Stomach (tissue), 9 donors: ENCODE results near the gene NPC2. TPM values are rescaled to one million over a fixed set of nuclear protein-coding genes. Genes with fewer than 3 reads are reported as not detected.

Experiments used
- DNase-seq, 2 donors: peaks; one replicate each; pipeline versions ENCODE4 v3.0.0 to v3.0.0-alpha.2; 2013 to 2019
- H3K27ac ChIP-seq, 5 donors: fragments of 200-600 bp in 4 of 5; sonication (generic) in 4 of 5; one replicate each; pipeline ENCODE4 v1.5.1; 2013 to 2019; ENCODE audit warnings: mild to moderate bottlenecking in 1 of 5, moderate library complexity in 1 of 5
- H3K27me3 ChIP-seq, 3 donors: fragments of 200-600 bp; sonication (generic); one replicate each; pipeline ENCODE4 v1.5.1; 2017 to 2019; ENCODE audit warnings: mixed run types in 1 of 3
- H3K36me3 ChIP-seq, 4 donors: fragments of 200-600 bp; sonication (generic); 1 replicate in 3 of 4; 2 replicates in 1 of 4; pipeline ENCODE4 v1.5.1; 2016 to 2019
- H3K4me1 ChIP-seq, 4 donors: fragments of 200-600 bp; sonication (generic); one replicate each; pipeline ENCODE4 v1.5.1; 2016 to 2019
- H3K4me3 ChIP-seq, 4 donors: fragments of 200-600 bp; sonication (generic) in 3 of 4; one replicate each; pipeline ENCODE4 v1.5.1; 2016 to 2019; ENCODE audit warnings: mild to moderate bottlenecking in 1 of 4
- H3K9me3 ChIP-seq, 4 donors: fragments of 200-600 bp; sonication (generic); one replicate each; pipeline ENCODE4 v1.5.1; 2016 to 2019
- CTCF ChIP-seq, 7 experiments: fragments of 450-650 bp in 4 of 7; fragments of 200-600 bp in 3 of 7; sonication (generic) in 3 of 7; IDR thresholded peaks; one replicate each; pipeline ENCODE4 v1.5.1; 2016 to 2019; ENCODE audit warnings: antibody characterized with exemption in 7 of 7, control low read depth in 2 of 7, mild to moderate bottlenecking in 1 of 7
- EP300 ChIP-seq: sonication (generic); formaldehyde crosslinking; IDR thresholded peaks from one replicate; pipeline ENCODE4 v1.6.1; 2017; ENCODE audit warnings: antibody characterized with exemption
- POLR2A ChIP-seq, 4 donors: fragments of 450-650 bp; IDR thresholded peaks; one replicate each; pipeline ENCODE4 v1.6.1; 2016; ENCODE audit warnings: antibody characterized with exemption in 4 of 4, control low read depth in 2 of 4, mild to moderate bottlenecking in 1 of 4, moderate library complexity in 1 of 4
- POLR2AphosphoS5 ChIP-seq, 3 donors: sonication (generic); formaldehyde crosslinking; IDR thresholded peaks; one replicate each; pipeline ENCODE4 v1.6.1; 2016; ENCODE audit warnings: antibody characterized with exemption in 3 of 3
- WGBS, 5 donors: extraction: QIAGEN DNeasy Blood & Tissue Kit in 3 of 5; methylation state at CpG; one replicate each; pipeline versions ENCODE4 v1.1.5 to v1.1.7; 2013 to 2018; 5-methylcytosine and 5-hydroxymethylcytosine counted together
- intact Hi-C: fragments of 100-400 bp; cut with DNase I; formaldehyde crosslinking; loops from one replicate; pipeline ENCODE4 v1.15.1; 2023; ENCODE audit warnings: low total_unique reads
- polyA plus RNA-seq, 3 donors: library from polyadenylated mRNA; stranded (reverse); fragments of 200-250 nt; gene quantifications; one replicate each; pipeline ENCODE4 v1.2.3, GENCODE V29; 2013
- total RNA-seq, 5 donors: library from RNA; depleted of rRNA; stranded (reverse); fragments of >200 nt; gene quantifications; one replicate each; pipeline versions ENCODE4 v1.1.0 to v1.2.3, GENCODE V29; 2014 to 2016
- donor health status: healthy with polysubstance abuse.
- donor health status: Bipolar disorder and iron deficiency.
- donor health status: healthy.

Gene NPC2
- total and polyA plus RNA-seq, 8 donors, result 62.6 to 186 (median 129) TPM

- no peak overlapping the region for H3K4me3 ChIP-seq
- H3K9me3 ChIP-seq, result no peaks in the 10 kb centered on the region
- DNase-seq, result peak in 1 of 2 donors; percentile 23
- intact Hi-C loops, result no loop called here
- H3K27me3 ChIP-seq, result peaks cover 0 to 4% (median 0%) of the 10 kb centered on the region in 3 donors
- H3K27ac ChIP-seq, result no peak overlapping the region
- no peaks in the 10 kb centered on the region for H3K4me1 ChIP-seq
- TF ChIP-seq POLR2A (IDR thresholded peaks at IDR 0.05), result no peak
- H3K36me3 ChIP-seq, result no peaks in the 10 kb centered on the region
- 12 to 23% (median 17%) methylated on average over 3 of the region's 3 CpGs for WGBS, 5 donors
Observed at GRCh38 chr14:74437496-74438053, 55.5 kb downstream of the NPC2 start.

DNA sequence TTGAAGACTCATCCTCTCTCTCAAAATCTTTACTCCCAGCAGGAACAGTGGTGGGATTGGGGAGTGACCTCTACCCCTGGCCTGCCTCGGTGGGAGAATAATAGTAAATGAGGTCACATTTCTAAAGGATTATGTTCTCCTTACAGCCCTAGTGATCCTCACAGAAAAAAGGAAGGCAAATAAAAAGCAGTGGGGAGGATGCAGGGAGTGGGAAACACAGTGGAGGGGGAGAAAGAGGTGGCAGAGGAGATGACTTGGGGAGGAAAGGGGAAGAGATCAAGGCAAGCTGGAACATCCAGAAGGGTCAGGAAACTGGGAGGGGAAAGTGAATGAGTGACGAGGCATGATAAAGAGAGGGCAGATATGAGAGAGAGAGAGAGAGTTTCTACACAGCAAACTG, 58.8 kb downstream of the NPC2 start:
- Histone ChIP-seq H3K9me3 (no peaks in the 10 kb centered on the region), H3K27ac (no peak overlapping the region), H3K36me3 (no peaks in the 10 kb centered on the region), H3K4me1 (no peaks in the 10 kb centered on the region), H3K4me3 (no peak overlapping the region), H3K27me3 (peaks cover 0 to 4% (median 0%) of the 10 kb centered on the region in 3 donors)
- intact Hi-C loops, result no loop called here
- TF ChIP-seq POLR2AphosphoS5 (IDR thresholded peaks at IDR 0.05) (no peak), POLR2A (IDR thresholded peaks at IDR 0.05) (no peak)
- no peak for DNase-seq
- 14 to 28% (median 22%) methylated on average over 2 of the region's 2 CpGs for WGBS, 5 donors

GRCh38 chr14:74429991-74430390, 63.1 kb downstream of the NPC2 start:
- intact Hi-C loops, result no loop called here
- no peak overlapping the region for H3K27ac ChIP-seq
- TF ChIP-seq CTCF (IDR thresholded peaks at IDR 0.05) (no peak), POLR2A (IDR thresholded peaks at IDR 0.05) (no peak), EP300 (no peak), POLR2AphosphoS5 (IDR thresholded peaks at IDR 0.05) (no peak)
- no peak for DNase-seq
- H3K4me3 ChIP-seq, result no peak overlapping the region
- H3K36me3 ChIP-seq, result no peaks in the 10 kb centered on the region
- peaks cover 0 to 10% (median 5%) of the 10 kb centered on the region in 4 donors for H3K4me1 ChIP-seq
- WGBS, 5 donors, result 79 to 90% (median 87%) methylated on average over 7 of the region's 7 CpGs
- peaks cover 0 to 30% (median 15%) of the 10 kb centered on the region in 3 donors for H3K27me3 ChIP-seq
- H3K9me3 ChIP-seq, result no peaks in the 10 kb centered on the region

Other genes with a start within 250 kb of the NPC2 start
- gene ABCD4, start 190.4 kb downstream of the NPC2 start, total RNA-seq, result 100 to 1,000 TPM in 1 of 5 donors, 10 to 100 TPM in 4; 31.3 to 108 (median 44.3) TPM
- 10 to 100 TPM; 18.1 to 32.1 (median 19.7) TPM for gene ABCD4, start 190.4 kb downstream of the NPC2 start, polyA plus RNA-seq
- not detected for gene VRTN, start 144.8 kb downstream of the NPC2 start, total RNA-seq
- gene VRTN, start 144.8 kb downstream of the NPC2 start, polyA plus RNA-seq, result not detected
- gene SYNDIG1L, start 67.1 kb downstream of the NPC2 start, total RNA-seq, result not detected
- gene SYNDIG1L, start 67.1 kb downstream of the NPC2 start, polyA plus RNA-seq, result not detected
- gene ISCA2, start 460 bp upstream of the NPC2 start, total RNA-seq, result 10 to 100 TPM in 3 of 5 donors, not detected in 2; 15.2 to 34.3 (median 27.2) TPM
- gene ISCA2, start 460 bp upstream of the NPC2 start, polyA plus RNA-seq, result 10 to 100 TPM; 22.1 to 31.9 (median 22.8) TPM
- gene LTBP2, start 118.9 kb upstream of the NPC2 start, total RNA-seq, result 10 to 100 TPM in 3 of 5 donors, 1 to 10 TPM in 2; 5.8 to 36.2 (median 10.5) TPM
- gene LTBP2, start 118.9 kb upstream of the NPC2 start, polyA plus RNA-seq, result 1 to 10 TPM; 2.9 to 5.9 (median 3.4) TPM
- gene AREL1, start 219.8 kb upstream of the NPC2 start, total RNA-seq, result 10 to 100 TPM in 4 of 5 donors, 1 to 10 TPM in 1; 7.1 to 51.4 (median 27.2) TPM
- gene AREL1, start 219.8 kb upstream of the NPC2 start, polyA plus RNA-seq, result 1 to 10 TPM; 6.9 to 8.9 (median 7.1) TPM
- gene FCF1, start 219.8 kb upstream of the NPC2 start, total RNA-seq, result 10 to 100 TPM in 3 of 5 donors, 1 to 10 TPM in 1, under 1 TPM in 1; 0.58 to 41.1 (median 12.7) TPM
- gene FCF1, start 219.8 kb upstream of the NPC2 start, polyA plus RNA-seq, result 10 to 100 TPM in 2 of 3 donors, 1 to 10 TPM in 1; 8.3 to 20.2 (median 19.2) TPM